GM18526 (cell line): ENCODE measurements around the gene RNF40.

Experiments
- POLR2A ChIP-seq: IDR thresholded peaks from 3 replicates; pipeline ENCODE4 v1.6.1; 2011; ENCODE audit not compliant: insufficient read length; ENCODE audit errors: extremely low read depth

Gene RNF40

DNA sequence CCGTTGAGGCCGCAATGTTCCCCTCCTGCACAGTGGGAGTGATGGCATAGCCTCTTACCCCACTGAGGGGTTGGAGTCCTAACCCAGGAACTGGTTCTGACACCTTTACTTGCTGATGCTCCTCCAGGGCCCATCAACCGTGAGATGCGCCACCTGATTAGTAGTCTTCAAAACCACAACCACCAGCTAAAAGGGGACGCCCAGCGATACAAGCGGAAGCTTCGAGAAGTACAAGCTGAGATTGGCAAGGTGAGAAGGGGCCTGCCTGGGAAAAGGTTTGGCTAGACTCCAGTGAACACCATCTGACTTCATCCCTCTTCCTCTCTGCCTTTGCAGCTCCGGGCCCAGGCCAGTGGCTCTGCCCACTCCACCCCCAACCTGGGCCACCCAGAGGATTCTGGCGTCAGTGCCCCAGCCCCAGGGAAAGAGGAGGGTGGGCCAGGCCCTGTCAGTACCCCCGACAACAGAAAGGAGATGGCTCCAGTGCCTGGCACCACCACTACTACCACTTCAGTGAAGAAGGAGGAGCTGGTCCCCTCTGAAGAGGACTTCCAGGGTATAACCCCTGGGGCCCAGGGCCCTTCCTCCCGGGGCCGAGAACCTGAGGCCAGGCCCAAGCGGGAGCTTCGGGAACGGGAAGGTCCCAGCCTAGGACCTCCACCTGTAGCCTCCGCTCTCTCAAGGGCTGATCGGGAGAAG, 5.8 kb downstream of the RNF40 start:
- TF ChIP-seq POLR2A = no peak

DNA sequence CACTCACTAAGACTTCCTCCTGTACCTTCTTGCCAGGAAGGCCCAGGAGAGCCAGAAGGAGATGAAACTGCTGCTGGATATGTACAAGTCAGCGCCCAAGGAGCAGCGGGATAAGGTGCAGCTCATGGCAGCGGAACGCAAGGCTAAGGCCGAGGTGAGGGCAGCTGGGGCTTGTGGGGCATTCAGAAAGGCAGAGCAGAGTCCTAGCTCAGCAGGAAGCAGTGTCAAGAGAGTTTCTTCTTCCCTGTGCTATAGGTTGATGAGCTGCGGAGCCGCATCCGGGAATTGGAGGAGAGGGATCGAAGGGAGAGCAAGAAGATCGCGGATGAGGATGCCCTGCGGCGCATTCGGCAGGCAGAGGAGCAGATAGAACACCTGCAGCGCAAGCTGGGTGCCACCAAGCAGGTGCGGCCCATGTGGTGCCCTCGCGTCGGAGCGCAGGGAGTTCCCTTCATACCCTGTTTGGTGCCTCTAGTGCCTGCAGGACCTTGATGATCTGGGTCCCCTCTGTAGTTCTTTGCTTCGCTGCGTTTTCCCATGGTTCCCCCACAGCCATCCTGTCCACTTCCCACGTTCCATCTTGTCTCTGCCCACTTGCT, 6.6 kb downstream of the RNF40 start:
- no peak for TF ChIP-seq POLR2A

DNA sequence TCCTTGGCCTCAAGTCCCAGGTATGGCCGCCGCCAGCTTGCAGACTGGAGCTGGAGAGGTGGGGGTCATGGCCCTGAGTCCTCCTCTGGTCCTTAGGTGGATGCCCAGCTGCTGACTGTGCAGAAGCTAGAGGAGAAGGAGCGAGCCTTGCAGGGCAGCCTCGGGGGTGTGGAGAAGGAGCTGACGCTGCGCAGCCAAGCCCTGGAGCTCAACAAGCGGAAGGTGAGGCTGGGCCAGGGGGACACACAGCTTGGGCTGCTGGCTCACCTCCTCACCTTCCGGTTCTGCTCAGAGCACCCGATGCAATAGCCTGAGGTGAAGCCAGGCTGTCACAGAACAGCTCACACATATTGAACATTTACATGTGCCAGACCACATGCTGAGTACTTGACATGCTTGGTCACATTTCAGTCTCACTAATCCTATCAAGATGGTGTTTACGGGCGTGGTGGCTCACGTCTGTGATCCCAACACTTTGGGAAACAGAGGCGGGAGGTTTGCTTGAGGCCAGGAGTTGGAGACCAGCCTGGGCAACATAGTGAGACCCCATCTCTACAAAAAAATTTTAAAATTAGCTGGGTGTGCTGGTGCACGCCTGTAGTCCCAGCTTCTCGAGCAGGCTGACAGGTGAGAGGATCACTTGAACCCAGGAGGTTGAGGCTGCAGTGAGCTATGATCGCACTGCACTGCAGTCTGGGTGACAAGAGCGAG, 7.4 kb downstream of the RNF40 start:
- no peak for TF ChIP-seq POLR2A

DNA sequence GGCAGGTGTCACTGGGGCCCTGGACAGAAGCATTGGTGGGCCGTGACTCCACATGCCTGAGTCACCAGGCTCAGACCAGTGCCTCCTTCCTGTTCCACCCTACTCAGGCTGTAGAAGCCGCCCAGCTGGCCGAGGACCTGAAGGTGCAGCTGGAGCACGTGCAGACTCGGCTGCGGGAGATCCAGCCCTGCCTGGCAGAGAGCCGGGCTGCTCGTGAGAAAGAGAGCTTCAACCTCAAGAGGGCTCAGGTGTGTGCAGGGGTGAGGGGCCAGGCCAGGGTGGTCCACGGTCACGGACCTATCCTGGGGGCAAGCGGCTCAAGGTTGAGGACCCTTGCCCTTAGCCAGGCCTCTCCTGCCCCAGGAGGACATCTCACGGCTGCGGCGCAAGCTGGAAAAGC, 9.6 kb downstream of the RNF40 start:
- no peak for TF ChIP-seq POLR2A

DNA sequence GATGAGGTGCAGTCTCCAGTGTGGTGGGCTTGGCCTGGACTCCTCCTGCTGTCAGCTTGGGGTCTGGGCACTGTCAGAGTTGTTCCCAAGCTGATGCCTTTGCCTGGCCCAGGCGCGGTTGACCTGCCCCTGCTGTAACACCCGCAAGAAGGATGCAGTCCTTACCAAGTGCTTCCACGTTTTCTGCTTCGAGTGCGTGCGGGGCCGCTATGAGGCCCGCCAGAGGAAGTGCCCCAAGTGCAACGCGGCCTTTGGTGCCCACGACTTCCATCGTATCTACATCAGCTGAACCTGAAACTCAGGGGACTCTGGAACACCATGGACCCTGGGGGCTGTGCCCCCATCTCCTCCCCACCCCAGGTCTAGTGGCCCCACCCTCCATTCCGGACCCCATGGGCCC, 11.7 kb downstream of the RNF40 start:
- TF ChIP-seq POLR2A = no peak

DNA sequence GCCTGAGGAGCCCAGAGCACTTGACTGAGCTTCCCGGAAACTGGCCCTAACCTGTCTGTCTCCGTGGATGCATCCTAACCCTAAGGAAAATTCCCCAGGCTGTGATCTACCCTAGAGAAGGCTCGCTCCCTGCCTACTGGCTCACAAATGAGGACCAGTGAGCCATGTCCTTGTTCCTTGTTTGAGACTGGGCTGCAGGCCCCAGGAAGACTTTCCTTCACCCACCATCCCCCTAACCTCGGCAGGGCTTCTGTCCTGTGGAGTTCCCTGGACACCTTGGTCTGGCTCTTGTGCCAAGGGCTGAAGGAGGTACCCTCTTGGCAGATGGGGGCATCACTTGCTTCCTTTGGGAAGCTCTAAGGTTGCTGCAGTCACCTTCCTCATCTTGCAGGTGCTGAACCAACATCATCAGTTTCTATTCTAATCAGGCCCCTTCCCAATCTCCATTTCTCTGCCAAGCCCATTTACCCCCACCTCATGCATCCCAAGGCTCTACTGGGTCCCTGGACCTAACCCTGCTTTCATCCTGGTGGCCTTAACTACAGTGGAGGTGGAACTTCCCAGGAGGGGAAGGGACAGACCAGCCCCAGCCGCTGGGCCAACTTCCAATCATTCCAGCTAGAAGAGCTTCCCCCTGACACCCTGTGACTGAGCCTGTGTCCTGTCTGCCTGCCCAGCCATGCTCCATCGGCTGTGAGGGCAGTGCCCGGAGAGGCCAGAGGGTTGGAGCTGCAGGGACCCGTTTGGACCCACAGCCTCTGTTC, 12.4 kb downstream of the RNF40 start:
- TF ChIP-seq POLR2A = no peak

DNA sequence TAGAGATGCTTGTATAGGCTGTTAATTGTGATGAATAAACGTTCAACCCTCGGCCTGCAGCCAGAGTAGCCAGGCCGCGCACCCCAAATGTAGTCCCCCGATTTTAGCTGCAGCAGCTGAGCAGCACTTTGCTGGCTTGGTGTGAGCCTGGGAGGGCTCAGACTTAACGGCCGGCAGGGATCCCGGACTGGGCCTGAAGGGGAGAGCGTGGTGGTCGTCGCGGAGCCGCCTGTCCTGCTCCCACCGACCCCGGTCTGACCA, 12.9 kb downstream of the RNF40 start:
- TF ChIP-seq POLR2A = no peak

DNA sequence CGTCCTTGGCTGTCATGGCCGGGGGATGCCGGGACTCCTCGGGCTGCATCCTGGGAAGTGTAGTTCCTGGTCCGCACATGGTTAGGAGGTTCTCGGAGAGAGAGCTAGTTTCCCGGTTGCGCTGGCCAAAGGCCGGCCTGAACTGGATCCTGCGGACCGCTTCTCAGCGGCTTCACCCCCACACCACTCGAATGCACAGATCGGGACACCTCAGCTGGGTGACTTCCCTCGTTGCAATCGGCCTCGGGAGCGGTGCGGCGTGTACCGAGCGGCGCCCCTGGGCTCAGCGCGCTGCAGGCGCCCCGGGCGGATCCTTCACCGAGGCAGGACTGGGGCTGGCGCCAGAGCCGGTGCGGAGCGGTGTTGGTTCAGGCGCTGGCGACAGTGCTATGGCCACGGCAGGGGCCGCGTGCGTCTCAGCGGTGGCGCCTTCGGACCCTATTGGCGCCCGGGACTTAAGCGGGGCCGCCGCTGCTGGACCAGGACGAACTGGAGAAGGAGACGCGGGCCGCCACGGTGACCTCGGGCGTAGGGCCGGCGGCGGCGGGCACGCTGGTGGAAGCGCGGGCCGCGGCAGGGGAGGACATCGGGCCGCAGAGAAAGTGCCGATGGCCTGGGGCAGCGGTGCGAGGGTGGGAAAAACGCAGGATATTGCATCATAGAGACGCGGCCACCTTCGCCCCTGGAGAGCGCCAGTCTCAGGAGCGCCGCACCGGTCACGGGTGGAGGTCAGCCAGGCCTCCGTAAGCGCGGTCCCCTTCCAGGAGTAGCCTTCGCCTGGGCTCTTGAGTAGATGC, 13.5 kb downstream of the RNF40 start:
- TF ChIP-seq POLR2A = peak; percentile 29

DNA sequence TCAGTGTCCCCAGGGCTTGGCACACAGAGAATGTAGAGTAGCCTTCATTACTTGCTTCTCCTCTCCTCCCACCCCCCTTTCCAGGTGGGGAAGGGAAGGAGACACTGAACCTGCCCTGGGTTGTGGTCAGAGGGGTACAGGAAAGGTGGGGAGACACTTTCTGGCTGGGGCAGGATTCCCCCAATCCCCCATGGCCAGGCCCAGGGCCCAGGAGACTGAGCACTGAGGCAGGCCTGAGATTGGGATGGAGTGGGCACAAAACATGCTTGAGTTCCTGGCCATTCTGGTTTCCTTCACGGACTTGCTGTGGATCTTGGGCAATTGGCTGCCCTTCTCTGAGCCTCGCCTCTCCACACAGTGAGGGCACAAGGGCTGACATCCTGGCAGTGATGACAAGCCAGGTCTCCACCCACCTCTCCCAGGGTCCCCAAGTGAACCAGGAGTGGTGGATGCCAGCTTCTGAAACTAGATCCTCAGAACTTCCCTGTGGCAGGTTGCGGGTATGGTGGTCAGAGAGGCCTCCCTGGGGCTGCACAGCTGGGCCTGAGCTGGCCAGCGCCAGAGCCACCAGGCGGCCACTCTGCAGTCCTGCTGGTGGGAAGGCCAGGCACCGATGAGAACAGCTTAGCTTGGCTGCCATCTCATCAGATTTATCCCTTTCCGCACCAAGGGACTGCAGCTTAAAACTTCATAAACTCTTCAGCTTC, 15.6 kb downstream of the RNF40 start:
- no peak for TF ChIP-seq POLR2A

DNA sequence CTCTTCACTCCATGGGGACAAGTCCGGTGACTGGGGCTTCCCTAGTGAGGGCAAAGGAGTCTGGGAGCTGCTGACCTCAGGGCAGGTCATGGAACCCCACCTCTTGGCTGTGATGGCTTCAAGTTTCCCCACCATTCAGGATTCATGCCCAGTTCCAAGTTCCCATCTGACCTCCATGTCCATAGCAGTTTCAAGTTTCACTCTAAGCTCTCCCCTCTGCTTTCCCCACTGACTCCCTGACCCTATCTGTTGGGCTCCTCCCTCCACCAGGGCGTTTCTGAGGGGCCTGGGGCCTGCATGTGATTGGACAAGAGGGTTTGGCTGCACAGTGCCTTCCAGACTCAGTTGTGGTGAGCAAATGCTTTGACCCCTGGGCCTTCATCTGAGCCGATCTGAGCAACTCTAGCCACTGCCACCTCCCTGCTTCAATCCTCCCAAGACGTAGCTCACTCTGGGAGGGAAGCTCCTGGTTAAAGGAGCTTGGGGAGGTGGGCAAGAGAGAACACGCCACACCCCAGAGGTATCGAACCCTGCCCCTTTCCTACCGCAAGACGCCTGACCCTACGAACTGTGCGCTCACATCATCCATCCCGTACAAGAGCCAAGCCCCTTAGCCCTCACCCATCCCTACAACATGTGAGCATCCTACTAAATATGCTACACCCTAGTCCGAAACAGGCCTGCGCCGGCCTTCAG, 16.6 kb downstream of the RNF40 start:
- no peak for TF ChIP-seq POLR2A

DNA sequence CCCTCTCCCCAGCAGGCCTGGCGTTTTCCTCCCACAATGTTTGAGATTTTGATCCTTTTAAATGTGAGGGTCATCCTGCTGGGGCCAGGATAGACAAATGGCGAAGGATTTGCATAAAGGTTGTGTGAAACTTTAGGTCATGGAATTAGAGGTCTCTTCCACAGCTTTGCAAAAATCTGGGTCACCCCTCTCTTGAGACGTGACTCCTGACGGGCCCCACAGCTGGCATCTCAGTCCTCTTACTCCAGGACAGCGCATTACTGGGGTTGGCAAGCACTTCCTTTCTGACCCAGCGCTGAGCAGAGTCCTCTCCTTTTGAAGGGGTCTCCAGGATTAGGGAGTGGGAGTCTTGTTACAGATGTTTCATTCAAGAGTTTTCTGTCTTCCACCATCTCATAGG, 17.5 kb downstream of the RNF40 start:
- no peak for TF ChIP-seq POLR2A

DNA sequence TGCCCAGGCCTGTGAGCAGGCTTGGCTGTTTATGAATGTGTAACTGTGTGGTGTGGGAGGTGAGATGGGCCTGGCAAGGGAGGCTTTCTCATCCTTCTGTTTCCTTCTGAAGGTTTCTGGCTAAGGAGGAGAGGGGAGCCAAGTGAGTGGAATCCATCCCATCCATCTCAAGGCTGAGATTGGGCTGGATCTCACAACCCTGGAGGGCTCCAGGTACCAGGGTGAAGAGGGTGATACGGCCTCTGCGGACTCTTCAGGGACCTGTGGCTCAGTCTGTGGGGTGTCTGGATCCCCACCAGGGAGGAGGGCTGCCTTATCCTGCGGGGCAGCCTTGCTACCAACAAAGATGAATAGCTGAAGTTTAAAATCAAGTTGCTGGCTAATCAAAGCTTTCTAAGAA, 17.9 kb downstream of the RNF40 start:
- TF ChIP-seq POLR2A = no peak

DNA sequence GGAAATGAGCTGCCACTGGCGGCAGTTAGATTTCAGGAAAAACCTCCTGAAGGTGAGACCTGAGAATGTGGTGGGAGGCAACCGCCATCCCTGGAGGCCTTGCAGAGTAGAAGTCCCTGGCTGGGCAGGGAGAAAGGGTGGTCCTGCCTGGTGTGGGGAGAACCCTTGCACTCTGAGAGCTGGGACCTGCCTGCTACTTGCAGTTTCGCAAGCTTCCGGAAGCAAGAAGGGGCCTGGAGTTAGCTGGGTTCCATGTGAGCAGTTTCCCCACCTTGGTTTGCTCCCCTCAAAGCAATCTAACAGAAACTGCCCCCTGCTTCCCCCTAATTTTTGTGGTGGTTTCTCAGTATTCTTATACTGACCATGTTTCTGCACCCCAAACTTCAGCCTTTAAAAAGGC, 18.4 kb downstream of the RNF40 start:
- TF ChIP-seq POLR2A = no peak
